ENCODE results near the gene KRTAP21-2. TPM values are rescaled to one million over a fixed set of nuclear protein-coding genes. Genes with fewer than 3 reads are reported as not detected.
"Not testable (repeated sequence)": the region's sequence is repeated elsewhere in the genome, so short reads cannot be mapped to it uniquely, and the experiment has no call there.

Gene KRTAP21-2
- not detected for polyA plus RNA-seq

- no peak for DNase-seq
Measured at GRCh38 chr21:30747159-30747558, at the start of gene KRTAP21-2. Gene KRTAP21-2 (minus strand): TSS chr21:30747259. CDS start chr21:30747202, 57 bp downstream.

GRCh38 chr21:30793581-30794314, 46.7 kb upstream of the KRTAP21-2 start:
- no peak for DNase-seq
- Mint-ChIP-seq H3K4me3 (no peak overlapping the region), H3K9me3 (peaks cover 0 to 5% (median 1%) of the 10 kb centered on the region in 6 donors), H3K4me1 (no peaks in the 10 kb centered on the region), H3K27ac (no peak overlapping the region), H3K27me3 (ENCODE audit: low read depth in 3 of 3) (peaks cover 0 to 2% (median 1%) of the 10 kb centered on the region in 3 donors), H3K36me3 (no peaks in the 10 kb centered on the region)

More at GRCh38 chr21:30747159-30747558, at the start of gene KRTAP21-2:
- Mint-ChIP-seq H3K4me1 (no peaks in the 10 kb centered on the region), H3K27me3 (ENCODE audit: low read depth in 3 of 3) (no peaks in the 10 kb centered on the region), H3K4me3 (no peak within 1 kb of the TSS), H3K27ac (no peak within 1 kb of the TSS), H3K9me3 (peaks cover 0 to 15% (median 9%) of the 10 kb centered on the region in 6 donors), H3K36me3 (no peaks in the 10 kb centered on the region)

- Mint-ChIP-seq H3K9me3 (peaks cover 0 to 23% (median 8%) of the 10 kb centered on the region in 6 donors), H3K27ac (no peak overlapping the region), H3K4me1 (no peaks in the 10 kb centered on the region), H3K4me3 (no peak overlapping the region), H3K27me3 (ENCODE audit: low read depth in 3 of 3) (no peaks in the 10 kb centered on the region), H3K36me3 (no peaks in the 10 kb centered on the region)
- no peak for DNase-seq
Measured at GRCh38 chr21:30779249-30779648, 32.2 kb upstream of the KRTAP21-2 start.

- no peaks in the 10 kb centered on the region for H3K36me3 Mint-ChIP-seq
- H3K9me3 Mint-ChIP-seq = peaks cover 3 to 20% (median 8%) of the 10 kb centered on the region in 6 donors
- no peak for DNase-seq
- H3K27me3 Mint-ChIP-seq (ENCODE audit: low read depth in 3 of 3) = no peaks in the 10 kb centered on the region
- no peak overlapping the region for H3K27ac Mint-ChIP-seq
- no peaks in the 10 kb centered on the region for H3K4me1 Mint-ChIP-seq
- H3K4me3 Mint-ChIP-seq = no peak overlapping the region
Measured at GRCh38 chr21:30769724-30770431, 22.8 kb upstream of the KRTAP21-2 start.

GRCh38 chr21:30760776-30761175, 13.7 kb upstream of the KRTAP21-2 start:
- Mint-ChIP-seq H3K4me1 (no peaks in the 10 kb centered on the region), H3K27ac (no peak overlapping the region), H3K36me3 (no peaks in the 10 kb centered on the region), H3K27me3 (ENCODE audit: low read depth in 3 of 3) (no peaks in the 10 kb centered on the region), H3K9me3 (peaks cover 5 to 36% (median 7%) of the 10 kb centered on the region in 6 donors), H3K4me3 (no peak overlapping the region)
- no peak for DNase-seq

- H3K9me3 Mint-ChIP-seq = peaks cover 5 to 50% (median 7%) of the 10 kb centered on the region in 6 donors
- peaks cover 0 to 2% (median 0%) of the 10 kb centered on the region in 3 donors for H3K27me3 Mint-ChIP-seq (ENCODE audit: low read depth in 3 of 3)
- H3K27ac Mint-ChIP-seq = no peak overlapping the region
- H3K36me3 Mint-ChIP-seq = no peaks in the 10 kb centered on the region
- no peaks in the 10 kb centered on the region for H3K4me1 Mint-ChIP-seq
- H3K4me3 Mint-ChIP-seq = no peak overlapping the region
- no peak for DNase-seq
Measured at GRCh38 chr21:30758306-30758705, 11.2 kb upstream of the KRTAP21-2 start.

GRCh38 chr21:30755328-30755727, 8.3 kb upstream of the KRTAP21-2 start, which contains the start of gene KRTAP21-1:
Gene KRTAP21-1 (minus strand): TSS chr21:30755428. CDS start chr21:30755378, 50 bp downstream.
- not testable (repeated sequence) for H3K27ac Mint-ChIP-seq

GRCh38 chr21:30740462-30740861, 6.6 kb downstream of the KRTAP21-2 start:
- Mint-ChIP-seq H3K27ac (no peak overlapping the region), H3K9me3 (peaks cover 4 to 14% (median 7%) of the 10 kb centered on the region in 6 donors), H3K4me3 (no peak overlapping the region)

More at GRCh38 chr21:30755328-30755727, 8.3 kb upstream of the KRTAP21-2 start, which contains the start of gene KRTAP21-1:
- H3K4me1 Mint-ChIP-seq; DNase-seq; H3K27me3 Mint-ChIP-seq (ENCODE audit: low read depth in 3 of 3); H3K4me3 Mint-ChIP-seq; H3K36me3 Mint-ChIP-seq: not testable (repeated sequence)
- H3K9me3 Mint-ChIP-seq = peaks cover 5 to 51% (median 11%) of the 10 kb centered on the region in 6 donors

GRCh38 chr21:30733026-30733425, 14.0 kb downstream of the KRTAP21-2 start:
- DNase-seq = no peak
- peaks cover 3 to 18% (median 7%) of the 10 kb centered on the region in 6 donors for H3K9me3 Mint-ChIP-seq
- H3K4me1 Mint-ChIP-seq = no peaks in the 10 kb centered on the region
- peaks cover 0 to 3% (median 0%) of the 10 kb centered on the region in 3 donors for H3K27me3 Mint-ChIP-seq (ENCODE audit: low read depth in 3 of 3)
- H3K36me3 Mint-ChIP-seq = no peaks in the 10 kb centered on the region
- no peak overlapping the region for H3K4me3 Mint-ChIP-seq
- H3K27ac Mint-ChIP-seq = no peak overlapping the region

More at GRCh38 chr21:30740462-30740861, 6.6 kb downstream of the KRTAP21-2 start:
- no peaks in the 10 kb centered on the region for H3K36me3 Mint-ChIP-seq
- no peaks in the 10 kb centered on the region for H3K4me1 Mint-ChIP-seq
- no peaks in the 10 kb centered on the region for H3K27me3 Mint-ChIP-seq (ENCODE audit: low read depth in 3 of 3)
- DNase-seq = no peak

GRCh38 chr21:30726726-30727125, 20.3 kb downstream of the KRTAP21-2 start:
- Mint-ChIP-seq H3K36me3 (no peaks in the 10 kb centered on the region), H3K27ac (no peak overlapping the region), H3K4me3 (no peak overlapping the region), H3K27me3 (ENCODE audit: low read depth in 3 of 3) (peaks cover 0 to 9% (median 0%) of the 10 kb centered on the region in 3 donors), H3K9me3 (peaks cover 6 to 55% (median 22%) of the 10 kb centered on the region in 6 donors), H3K4me1 (no peaks in the 10 kb centered on the region)
- no peak for DNase-seq

GRCh38 chr21:30719401-30719800, 27.7 kb downstream of the KRTAP21-2 start:
- Mint-ChIP-seq H3K9me3 (peaks cover 2 to 27% (median 11%) of the 10 kb centered on the region in 6 donors), H3K27ac (no peak overlapping the region), H3K4me3 (no peak overlapping the region), H3K4me1 (no peaks in the 10 kb centered on the region), H3K36me3 (no peaks in the 10 kb centered on the region), H3K27me3 (ENCODE audit: low read depth in 3 of 3) (peaks cover 0 to 2% (median 0%) of the 10 kb centered on the region in 3 donors)
- no peak for DNase-seq

- peaks cover 0 to 2% (median 0%) of the 10 kb centered on the region in 3 donors for H3K27me3 Mint-ChIP-seq (ENCODE audit: low read depth in 3 of 3)
Measured at GRCh38 chr21:30718239-30718909, 28.7 kb downstream of the KRTAP21-2 start, which contains the start of gene KRTAP21-3. Gene KRTAP21-3 (minus strand): TSS chr21:30718777. CDS start chr21:30718759, 18 bp downstream.

GRCh38 chr21:30717105-30717504, 30.0 kb downstream of the KRTAP21-2 start:
- Mint-ChIP-seq H3K27ac (no peak overlapping the region), H3K4me1 (no peaks in the 10 kb centered on the region), H3K4me3 (no peak overlapping the region), H3K27me3 (ENCODE audit: low read depth in 3 of 3) (peaks cover 0 to 2% (median 0%) of the 10 kb centered on the region in 3 donors), H3K9me3 (peaks cover 5 to 20% (median 9%) of the 10 kb centered on the region in 6 donors), H3K36me3 (no peaks in the 10 kb centered on the region)
- DNase-seq = no peak

More at GRCh38 chr21:30718239-30718909, 28.7 kb downstream of the KRTAP21-2 start, which contains the start of gene KRTAP21-3:
- no peak within 1 kb of the TSS for H3K4me3 Mint-ChIP-seq
- no peak within 1 kb of the TSS for H3K27ac Mint-ChIP-seq
- no peak for DNase-seq
- no peaks in the 10 kb centered on the region for H3K4me1 Mint-ChIP-seq
- no peaks in the 10 kb centered on the region for H3K36me3 Mint-ChIP-seq
- H3K9me3 Mint-ChIP-seq = peaks cover 2 to 25% (median 11%) of the 10 kb centered on the region in 6 donors

Data from immature natural killer cell (primary cell).